GM10248 (cell line): ENCODE data around the gene PRDM1.
A peak's percentile ranks its signal among the peaks of the same experiment; 100 is the strongest.

Experiments
- CTCF ChIA-PET: fragments of 300-600 bp; sonication (Branson Sonifier 250); formaldehyde crosslinking; extraction: SDS; loops from one replicate; lab custom pipeline; 2021; ENCODE audit warnings: antibody characterized with exemption; lab: Yijun Ruan, JAX
- POLR2A ChIA-PET: fragments of 350-650 bp; sonication (Branson Sonifier 250); formaldehyde crosslinking; extraction: SDS; loops from one replicate; lab custom pipeline; 2020; ENCODE audit warnings: antibody characterized with exemption; lab: Yijun Ruan, JAX
- DNase-seq: peaks from one replicate; pipeline ENCODE4 v3.0.0; 2012; ENCODE audit errors: extremely low spot score
- TF ChIP-seq, protein P1 (sequence below): IDR thresholded peaks from 2 replicates; pipeline ENCODE4 v1.5.1; 2012; ENCODE audit warnings: mild to moderate bottlenecking, low read depth; ENCODE audit errors: extremely low read depth, missing control alignments, control extremely low read depth

The PRDM1 gene

DNA sequence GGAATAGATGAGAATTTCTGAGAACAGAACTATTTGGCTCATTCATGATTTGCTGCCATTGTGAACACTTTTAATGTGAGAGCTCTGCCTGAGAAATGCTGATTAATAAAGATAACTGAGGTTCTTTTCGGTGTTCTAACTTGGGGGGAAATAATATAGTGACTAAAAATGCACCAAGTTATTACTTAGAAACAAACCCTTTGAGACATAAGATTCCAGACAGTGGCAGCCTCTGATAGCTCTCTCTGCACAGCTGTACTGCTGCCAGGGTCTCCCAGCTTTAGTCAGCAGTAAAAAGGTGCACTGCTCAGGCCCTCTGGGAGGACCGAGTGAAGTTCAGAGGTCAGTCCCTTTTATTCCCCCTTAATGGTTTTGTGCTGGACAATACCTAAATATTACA, 2.5 kb upstream of the PRDM1 start:
- CTCF ChIA-PET = interaction anchor here (0.6 to 1.5 kb wide), 7 partner anchors 9 to 652 kb away, joined by 3 to 6 read pairs (median 3); no protein-coding TSS in a partner anchor
- TF ChIP-seq, protein P1, sequence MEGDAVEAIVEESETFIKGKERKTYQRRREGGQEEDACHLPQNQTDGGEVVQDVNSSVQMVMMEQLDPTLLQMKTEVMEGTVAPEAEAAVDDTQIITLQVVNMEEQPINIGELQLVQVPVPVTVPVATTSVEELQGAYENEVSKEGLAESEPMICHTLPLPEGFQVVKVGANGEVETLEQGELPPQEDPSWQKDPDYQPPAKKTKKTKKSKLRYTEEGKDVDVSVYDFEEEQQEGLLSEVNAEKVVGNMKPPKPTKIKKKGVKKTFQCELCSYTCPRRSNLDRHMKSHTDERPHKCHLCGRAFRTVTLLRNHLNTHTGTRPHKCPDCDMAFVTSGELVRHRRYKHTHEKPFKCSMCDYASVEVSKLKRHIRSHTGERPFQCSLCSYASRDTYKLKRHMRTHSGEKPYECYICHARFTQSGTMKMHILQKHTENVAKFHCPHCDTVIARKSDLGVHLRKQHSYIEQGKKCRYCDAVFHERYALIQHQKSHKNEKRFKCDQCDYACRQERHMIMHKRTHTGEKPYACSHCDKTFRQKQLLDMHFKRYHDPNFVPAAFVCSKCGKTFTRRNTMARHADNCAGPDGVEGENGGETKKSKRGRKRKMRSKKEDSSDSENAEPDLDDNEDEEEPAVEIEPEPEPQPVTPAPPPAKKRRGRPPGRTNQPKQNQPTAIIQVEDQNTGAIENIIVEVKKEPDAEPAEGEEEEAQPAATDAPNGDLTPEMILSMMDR = no peak
- POLR2A ChIA-PET = no interaction called here
- no peak for DNase-seq

DNA sequence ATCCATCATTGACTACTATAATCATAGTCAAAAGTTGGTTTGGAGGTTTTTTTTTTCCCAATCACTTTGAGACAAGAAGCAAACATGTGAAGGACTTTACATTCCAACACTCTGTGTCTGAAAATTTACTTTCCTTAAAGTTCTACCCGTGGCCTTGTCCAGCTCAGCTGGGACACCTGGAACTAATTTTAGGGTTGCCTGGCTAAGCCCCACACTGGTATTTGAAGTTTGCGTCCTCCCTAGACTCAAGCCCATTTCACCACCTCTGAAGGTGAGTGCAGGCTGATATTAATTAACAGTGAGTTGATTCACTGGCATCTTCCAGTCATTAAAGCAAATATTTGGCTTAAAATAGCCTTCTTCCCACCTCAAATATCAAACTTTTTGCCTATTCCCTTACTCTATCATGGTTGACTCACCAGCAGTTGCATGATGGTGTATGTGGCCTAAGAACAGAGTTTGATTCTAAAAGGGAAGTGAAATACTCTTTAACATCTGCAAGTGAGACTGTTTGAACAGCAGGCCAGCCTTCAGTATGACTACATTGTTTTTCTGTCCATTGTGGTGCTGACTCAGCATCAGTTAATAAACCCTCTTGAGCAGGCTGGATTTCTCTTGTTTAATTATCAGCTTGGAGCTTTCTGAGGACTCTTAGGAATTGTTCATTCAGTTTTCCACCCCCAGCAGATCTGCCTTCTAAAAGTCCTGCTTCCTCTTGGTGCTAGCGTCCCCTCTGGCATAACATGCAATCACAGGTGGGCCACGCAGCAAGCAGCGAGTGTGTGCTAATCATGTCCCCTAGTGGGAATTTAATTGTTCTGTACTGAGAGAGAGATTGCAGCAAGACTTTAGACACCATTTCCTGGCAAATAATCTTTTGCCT, 1.8 kb upstream of the PRDM1 start:
- POLR2A ChIA-PET = no interaction called here
- TF ChIP-seq, protein P1 = peak; percentile 53
- CTCF ChIA-PET = interaction anchor here (0.6 to 1.5 kb wide), 6 partner anchors 17 to 653 kb away, joined by 3 to 4 read pairs (median 3); no protein-coding TSS in a partner anchor
- peak; percentile 74 for DNase-seq

DNA sequence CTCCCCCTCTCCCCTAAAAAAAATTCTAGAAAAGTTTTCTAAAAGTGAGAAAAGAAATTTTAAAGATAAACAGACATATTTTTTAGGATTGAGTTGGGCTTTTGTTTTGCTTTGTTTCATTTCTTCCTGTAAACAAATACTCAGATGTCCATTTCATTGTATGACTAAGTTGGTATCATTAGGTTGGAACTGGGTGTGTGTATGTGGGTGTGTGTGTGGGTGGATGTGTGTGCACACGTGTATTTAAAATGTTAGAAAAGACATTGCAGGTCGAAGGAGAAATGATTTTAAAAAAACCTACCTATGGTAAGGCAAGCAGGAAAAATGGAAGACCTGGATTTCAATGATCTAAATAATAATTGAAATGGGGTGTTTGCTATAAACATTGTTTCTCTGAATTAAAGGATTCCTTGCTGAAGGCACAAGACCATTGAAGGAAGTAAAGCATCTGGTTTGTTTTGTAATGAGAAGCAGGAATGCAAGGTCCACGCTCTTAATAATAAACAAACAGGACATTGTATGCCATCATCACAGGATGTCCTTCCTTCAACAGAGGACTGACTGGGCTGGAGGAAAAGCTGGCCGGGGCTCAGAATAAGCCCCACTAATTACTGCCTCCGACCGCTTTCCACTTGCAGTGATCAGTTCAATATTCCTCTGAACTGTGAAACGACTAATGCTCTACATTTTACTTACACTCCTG, 996 bp upstream of the PRDM1 start:
- DNase-seq = no peak
- TF ChIP-seq, protein P1 = no peak
- CTCF ChIA-PET = interaction anchor here (0.9 to 3.2 kb wide), 6 partner anchors 10 to 653 kb away, joined by 3 to 18 read pairs (median 4); no protein-coding TSS in a partner anchor
- POLR2A ChIA-PET = no interaction called here

DNA sequence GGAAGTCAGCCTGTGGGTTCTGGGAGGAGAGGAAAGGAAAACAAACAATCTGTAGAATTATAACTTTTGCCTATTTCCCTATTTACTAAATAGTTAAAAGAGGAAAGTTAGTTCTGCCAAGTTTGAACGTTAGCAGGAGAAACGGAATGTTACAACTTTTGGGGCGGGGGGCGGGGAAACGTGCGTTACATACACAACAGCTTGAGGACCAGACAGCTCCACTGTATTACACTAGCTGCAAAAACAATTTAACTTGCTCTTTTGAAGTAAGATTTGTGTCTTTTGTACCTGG, 498 bp upstream of the PRDM1 start:
- TF ChIP-seq, protein P1 = no peak
- ChIA-PET POLR2A (interaction anchor here (0.6 kb wide), 1 partner anchor 9 kb away, joined by 4 read pairs; no protein-coding TSS in a partner anchor), CTCF (interaction anchor here (0.9 to 3.2 kb wide), 8 partner anchors 10 to 654 kb away, joined by 3 to 18 read pairs (median 4); no protein-coding TSS in a partner anchor)
- DNase-seq = no peak

DNA sequence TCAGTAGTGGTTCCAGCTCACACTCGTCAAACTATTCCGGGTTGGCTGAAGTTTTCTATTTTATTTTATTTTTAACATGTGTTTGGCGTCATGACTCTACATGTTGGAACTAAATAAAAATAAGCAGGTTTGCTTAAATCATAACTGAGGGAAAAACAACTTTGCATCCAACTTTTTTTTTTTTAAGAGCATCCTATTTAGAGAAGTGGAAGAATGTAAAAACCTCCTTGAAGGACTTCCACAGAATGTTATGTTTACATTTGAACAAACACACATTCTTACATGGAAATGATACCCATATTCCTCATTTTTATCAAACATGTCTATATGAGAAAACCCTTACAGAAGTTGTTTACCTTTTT, 659 bp downstream of the PRDM1 start:
- ChIA-PET POLR2A (interaction anchor here (0.5 to 1.0 kb wide), 2 partner anchors 11 to 79 kb away, joined by 3 to 9 read pairs; no protein-coding TSS in a partner anchor), CTCF (interaction anchor here (1.0 to 3.2 kb wide), 8 partner anchors 12 to 655 kb away, joined by 3 to 18 read pairs (median 4); no protein-coding TSS in a partner anchor)
- TF ChIP-seq, protein P1 = no peak
- no peak for DNase-seq
